ENCODE data around the gene GPATCH1.

The GPATCH1 gene

DNA sequence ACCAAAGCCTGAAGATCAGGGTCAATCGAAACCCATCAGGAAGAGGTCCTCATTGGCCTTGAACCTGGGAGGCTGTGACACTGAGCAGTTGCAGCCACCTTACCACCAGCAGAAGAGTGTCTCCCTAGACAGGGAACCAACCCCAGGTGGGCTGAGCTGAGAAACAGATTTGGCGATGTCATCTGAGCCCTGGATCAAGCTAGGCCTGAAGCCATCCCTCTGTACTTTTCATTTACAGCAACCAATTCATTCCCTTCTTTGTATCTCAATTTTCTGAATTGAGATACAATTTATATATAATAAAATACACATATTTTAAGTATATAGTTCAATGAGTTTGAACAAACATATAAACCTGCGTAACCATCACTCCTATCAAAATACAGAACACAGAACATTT, 30.9 kb upstream of the GPATCH1 start:
- DNase-seq (ENCODE audit: low spot score in 2 of 2) (no peak), ATAC-seq (ENCODE audit: low read depth) (no peak)
- H3K27ac Mint-ChIP-seq: no peak overlapping the region
- peaks cover 2% of the 10 kb centered on the region for H3K9me3 Mint-ChIP-seq
- no peaks in the 10 kb centered on the region for H3K27me3 Mint-ChIP-seq
- H3K36me3 Mint-ChIP-seq: peaks cover 3% of the 10 kb centered on the region
- H3K4me1 Mint-ChIP-seq: no peaks in the 10 kb centered on the region
- H3K4me3 Mint-ChIP-seq: no peak overlapping the region

- Mint-ChIP-seq H3K4me1 (peaks cover 2% of the 10 kb centered on the region), H3K27me3 (no peaks in the 10 kb centered on the region), H3K36me3 (peaks cover 3% of the 10 kb centered on the region), H3K4me3 (no peak overlapping the region), H3K27ac (no peak overlapping the region), H3K9me3 (peaks cover 2% of the 10 kb centered on the region)
- ATAC-seq (ENCODE audit: low read depth) (no peak), DNase-seq (ENCODE audit: low spot score in 2 of 2) (no peak)
Measured at GRCh38 chr19:33052352-33052972, 28.5 kb upstream of the GPATCH1 start.

GRCh38 chr19:33054623-33055022, 26.4 kb upstream of the GPATCH1 start:
- no peak overlapping the region for H3K4me3 Mint-ChIP-seq
- H3K27ac Mint-ChIP-seq: no peak overlapping the region
- H3K27me3 Mint-ChIP-seq: no peaks in the 10 kb centered on the region
- H3K36me3 Mint-ChIP-seq: peaks cover 3% of the 10 kb centered on the region
- DNase-seq (ENCODE audit: low spot score in 2 of 2): no peak
- peaks cover 2% of the 10 kb centered on the region for H3K9me3 Mint-ChIP-seq
- ATAC-seq (ENCODE audit: low read depth): no peak
- H3K4me1 Mint-ChIP-seq: peaks cover 4% of the 10 kb centered on the region

- ATAC-seq (ENCODE audit: low read depth): no peak
- Mint-ChIP-seq H3K9me3 (no peaks in the 10 kb centered on the region), H3K36me3 (no peaks in the 10 kb centered on the region), H3K4me3 (no peak overlapping the region), H3K27ac (no peak overlapping the region), H3K4me1 (peaks cover 5% of the 10 kb centered on the region), H3K27me3 (no peaks in the 10 kb centered on the region)
- DNase-seq (ENCODE audit: low spot score in 2 of 2): no peak
Measured at GRCh38 chr19:33055718-33056117, 25.3 kb upstream of the GPATCH1 start.

DNA sequence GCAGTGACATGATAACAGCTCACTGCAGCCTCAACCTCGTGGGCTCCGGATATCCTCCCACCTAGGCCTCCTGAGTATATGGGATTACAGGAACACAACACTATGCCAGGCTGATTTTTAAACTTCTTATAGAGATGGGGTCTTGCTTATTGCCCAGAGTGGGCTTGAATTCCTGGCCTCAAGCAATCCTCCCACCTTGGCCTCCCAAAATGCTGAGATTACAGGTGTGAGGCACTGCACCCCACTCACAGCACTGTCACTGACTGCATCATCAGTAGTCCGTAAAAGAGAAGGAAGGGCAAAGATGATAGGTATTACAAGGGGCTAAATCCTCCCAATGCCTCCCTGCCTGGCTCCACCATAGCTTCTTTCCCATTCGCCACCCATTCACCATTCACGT, 20.4 kb upstream of the GPATCH1 start:
- DNase-seq (ENCODE audit: low spot score in 2 of 2) (no peak), ATAC-seq (ENCODE audit: low read depth) (no peak)
- Mint-ChIP-seq H3K4me3 (no peak overlapping the region), H3K27ac (no peak overlapping the region), H3K4me1 (peaks cover 10% of the 10 kb centered on the region), H3K36me3 (no peaks in the 10 kb centered on the region), H3K27me3 (peaks cover 2% of the 10 kb centered on the region), H3K9me3 (no peaks in the 10 kb centered on the region)

GRCh38 chr19:33062902-33063301, 18.1 kb upstream of the GPATCH1 start:
- Mint-ChIP-seq H3K27ac (peak overlapping the region; percentile 61), H3K9me3 (no peaks in the 10 kb centered on the region), H3K36me3 (no peaks in the 10 kb centered on the region), H3K27me3 (peaks cover 4% of the 10 kb centered on the region), H3K4me3 (no peak overlapping the region), H3K4me1 (peaks cover 8% of the 10 kb centered on the region)
- DNase-seq (ENCODE audit: low spot score in 2 of 2) (no peak), ATAC-seq (ENCODE audit: low read depth) (no peak)

DNA sequence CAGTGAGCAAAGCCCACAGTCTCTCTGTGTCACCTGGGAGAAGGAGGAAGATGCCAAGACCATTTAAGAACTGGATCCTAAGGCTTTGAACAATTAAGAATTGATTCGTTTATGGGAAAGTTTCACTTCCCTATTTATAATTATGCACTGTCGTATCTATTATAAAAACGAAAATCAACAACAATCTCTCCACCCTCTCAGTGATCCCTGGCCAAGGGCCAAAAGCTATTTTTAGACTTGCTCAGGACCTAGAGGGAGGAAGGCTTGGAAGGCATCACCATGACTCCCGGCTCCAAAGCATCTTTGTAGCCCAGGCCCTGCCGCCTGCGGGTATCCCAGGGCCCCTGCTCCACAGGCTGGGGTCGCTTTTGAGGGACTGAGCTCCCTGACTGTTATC, 17.6 kb upstream of the GPATCH1 start:
- no peaks in the 10 kb centered on the region for H3K36me3 Mint-ChIP-seq
- DNase-seq (ENCODE audit: low spot score in 2 of 2) (peak; percentile 15 to 25), ATAC-seq (ENCODE audit: low read depth) (peak; percentile 51)
- peaks cover 8% of the 10 kb centered on the region for H3K4me1 Mint-ChIP-seq
- peak overlapping the region; percentile 61 for H3K27ac Mint-ChIP-seq
- H3K4me3 Mint-ChIP-seq: peak overlapping the region; percentile 79
- peaks cover 4% of the 10 kb centered on the region for H3K27me3 Mint-ChIP-seq
- no peaks in the 10 kb centered on the region for H3K9me3 Mint-ChIP-seq

DNA sequence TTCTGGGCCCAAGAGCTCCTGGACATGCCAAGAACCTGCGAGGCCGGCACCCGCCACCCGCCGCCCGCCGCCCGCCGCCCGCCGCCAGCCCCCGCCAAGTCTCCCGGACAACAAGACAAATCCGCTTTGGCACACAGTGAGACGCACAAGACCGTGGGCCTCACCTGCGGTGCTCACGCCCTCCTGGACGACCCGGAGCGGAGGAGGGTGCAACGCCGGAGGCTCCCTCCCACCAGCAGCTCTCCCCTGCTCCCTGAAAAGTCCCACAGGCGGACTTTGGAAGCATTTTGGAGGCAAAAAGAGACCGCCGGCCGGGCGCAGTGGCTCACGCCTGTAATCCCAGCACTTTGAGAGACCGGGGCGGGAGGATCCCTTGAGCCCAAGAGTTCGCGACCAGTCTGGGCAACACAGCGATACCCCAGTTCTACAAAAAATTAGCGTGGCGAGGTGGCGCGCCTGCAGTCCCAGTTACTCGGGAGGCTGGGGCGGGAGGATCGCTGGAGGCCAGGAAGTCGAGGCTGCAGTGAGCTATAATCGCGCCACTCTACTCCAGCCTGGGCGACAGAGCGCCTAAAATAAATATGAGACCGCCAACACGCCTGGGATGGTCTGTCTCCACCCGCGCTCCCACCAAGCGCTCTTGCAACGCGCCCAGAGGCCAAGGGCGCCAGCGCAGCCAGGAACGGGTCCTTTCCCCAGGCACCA, 17.1 kb upstream of the GPATCH1 start:
- peak; percentile 28 for ATAC-seq (ENCODE audit: low read depth)
- peak overlapping the region; percentile 79 for H3K4me3 Mint-ChIP-seq
- H3K4me1 Mint-ChIP-seq: peaks cover 8% of the 10 kb centered on the region
- H3K27ac Mint-ChIP-seq: no peak overlapping the region
- H3K36me3 Mint-ChIP-seq: no peaks in the 10 kb centered on the region
- H3K27me3 Mint-ChIP-seq: peaks cover 4% of the 10 kb centered on the region
- H3K9me3 Mint-ChIP-seq: no peaks in the 10 kb centered on the region
- DNase-seq (ENCODE audit: low spot score in 2 of 2): peak; percentile 2 to 14

- Mint-ChIP-seq H3K36me3 (no peaks in the 10 kb centered on the region), H3K27ac (no peak overlapping the region), H3K27me3 (peaks cover 4% of the 10 kb centered on the region), H3K9me3 (no peaks in the 10 kb centered on the region), H3K4me3 (peak overlapping the region; percentile 79), H3K4me1 (peaks cover 8% of the 10 kb centered on the region)
- ATAC-seq (ENCODE audit: low read depth) (peak; percentile 70), DNase-seq (ENCODE audit: low spot score in 2 of 2) (peak; percentile 15 to 31)
Measured at GRCh38 chr19:33064458-33064791, 16.6 kb upstream of the GPATCH1 start.

- Mint-ChIP-seq H3K4me1 (peaks cover 5% of the 10 kb centered on the region), H3K27ac (no peak within 1 kb of the TSS), H3K36me3 (no peaks in the 10 kb centered on the region), H3K27me3 (peaks cover 4% of the 10 kb centered on the region), H3K9me3 (no peaks in the 10 kb centered on the region), H3K4me3 (peak within 1 kb of the TSS; percentile 79)
- DNase-seq (ENCODE audit: low spot score in 2 of 2) (peak; percentile 27 to 28), ATAC-seq (ENCODE audit: low read depth) (peak; percentile 77)
Measured at GRCh38 chr19:33064792-33065550, 16.0 kb upstream of the GPATCH1 start, which contains the start of gene RHPN2. TSS of gene RHPN2 (minus strand) at chr19:33064888. CDS start at chr19:33064852, 36 bp downstream.

GRCh38 chr19:33066543-33066942, 14.4 kb upstream of the GPATCH1 start:
- DNase-seq (ENCODE audit: low spot score in 2 of 2) (no peak), ATAC-seq (ENCODE audit: low read depth) (no peak)
- peaks cover 5% of the 10 kb centered on the region for H3K4me1 Mint-ChIP-seq
- H3K27me3 Mint-ChIP-seq: peaks cover 4% of the 10 kb centered on the region
- H3K27ac Mint-ChIP-seq: no peak overlapping the region
- no peaks in the 10 kb centered on the region for H3K36me3 Mint-ChIP-seq
- H3K4me3 Mint-ChIP-seq: peak overlapping the region; percentile 62
- no peaks in the 10 kb centered on the region for H3K9me3 Mint-ChIP-seq

- H3K27ac Mint-ChIP-seq: no peak overlapping the region
- H3K36me3 Mint-ChIP-seq: no peaks in the 10 kb centered on the region
- H3K4me1 Mint-ChIP-seq: peaks cover 5% of the 10 kb centered on the region
- ATAC-seq (ENCODE audit: low read depth) (no peak), DNase-seq (ENCODE audit: low spot score in 2 of 2) (no peak)
- no peaks in the 10 kb centered on the region for H3K9me3 Mint-ChIP-seq
- no peak overlapping the region for H3K4me3 Mint-ChIP-seq
- H3K27me3 Mint-ChIP-seq: peaks cover 4% of the 10 kb centered on the region
Measured at GRCh38 chr19:33067121-33067520, 13.9 kb upstream of the GPATCH1 start.

DNA sequence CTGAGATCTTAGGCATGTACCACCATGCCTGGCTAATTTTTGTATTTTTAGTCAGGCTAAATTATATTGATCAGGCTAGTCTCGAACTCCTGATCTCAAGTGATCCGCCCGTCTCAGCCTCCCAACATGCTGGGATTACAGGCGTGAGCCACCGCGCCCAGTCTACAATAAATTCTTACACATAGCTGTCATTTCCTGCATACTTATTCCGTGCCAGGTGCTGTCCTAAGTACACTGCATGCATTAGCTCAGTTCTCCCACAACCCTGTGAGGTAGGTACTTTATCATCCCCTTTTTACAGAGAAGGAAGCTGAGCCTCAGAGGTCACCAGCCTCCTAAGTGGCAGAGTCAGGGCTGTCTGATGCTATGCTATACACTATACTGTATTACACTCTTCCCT, 9.1 kb upstream of the GPATCH1 start:
- H3K4me1 Mint-ChIP-seq: no peaks in the 10 kb centered on the region
- DNase-seq (ENCODE audit: low spot score in 2 of 2) (no peak), ATAC-seq (ENCODE audit: low read depth) (no peak)
- no peaks in the 10 kb centered on the region for H3K36me3 Mint-ChIP-seq
- no peak overlapping the region for H3K27ac Mint-ChIP-seq
- no peaks in the 10 kb centered on the region for H3K9me3 Mint-ChIP-seq
- no peaks in the 10 kb centered on the region for H3K27me3 Mint-ChIP-seq
- H3K4me3 Mint-ChIP-seq: no peak overlapping the region

DNA sequence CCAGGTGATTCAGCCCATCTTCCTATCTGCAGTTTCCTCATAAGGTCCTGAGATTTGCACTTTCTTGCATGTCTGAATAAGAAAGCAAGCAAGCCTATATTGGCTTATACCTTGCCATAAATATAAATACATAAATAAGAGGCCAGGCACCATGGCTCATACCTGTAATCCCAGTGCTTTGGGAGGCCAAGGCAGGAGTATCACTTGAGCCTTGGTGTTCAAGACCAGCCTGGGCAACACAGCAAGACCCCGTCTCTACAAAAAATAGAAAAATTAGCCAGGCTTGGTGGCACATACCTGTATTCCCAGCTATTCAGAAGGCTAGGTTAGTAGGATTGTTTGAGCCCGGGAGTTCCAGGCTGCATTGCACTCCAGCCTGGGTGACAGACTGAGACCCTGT, 5.5 kb upstream of the GPATCH1 start:
- Mint-ChIP-seq H3K4me1 (no peaks in the 10 kb centered on the region), H3K9me3 (no peaks in the 10 kb centered on the region), H3K4me3 (no peak overlapping the region), H3K27me3 (no peaks in the 10 kb centered on the region), H3K27ac (no peak overlapping the region), H3K36me3 (no peaks in the 10 kb centered on the region)
- DNase-seq (ENCODE audit: low spot score in 2 of 2) (no peak), ATAC-seq (ENCODE audit: low read depth) (no peak)
